Activated naive CD4-positive, alpha-beta T cell (primary cell): ENCODE results near the gene BACH2.
"Not testable (repeated sequence)": the region's sequence is repeated elsewhere in the genome, so short reads cannot be mapped to it uniquely, and the experiment has no call there.

Source experiments
- DNase-seq, 4 experiments: peaks; one replicate each; lab custom pipeline; 2025; lab: John Stamatoyannopoulos, UW

Gene BACH2

GRCh38 chr6:89939144-89939543, 357.5 kb downstream of the BACH2 start:
- no peak for DNase-seq

- no peak for DNase-seq
Observed at GRCh38 chr6:89938014-89938413, 358.6 kb downstream of the BACH2 start.

GRCh38 chr6:89936177-89936576, 360.5 kb downstream of the BACH2 start:
- no peak for DNase-seq

- no peak for DNase-seq
Observed at GRCh38 chr6:89934685-89935366, 361.8 kb downstream of the BACH2 start.

- no peak for DNase-seq
Observed at GRCh38 chr6:89932245-89932802, 364.3 kb downstream of the BACH2 start.

- no peak for DNase-seq
Observed at GRCh38 chr6:89930789-89931188, 365.9 kb downstream of the BACH2 start.

GRCh38 chr6:89928604-89929003, 368.0 kb downstream of the BACH2 start:
- no peak for DNase-seq

GRCh38 chr6:89927791-89928550, 368.7 kb downstream of the BACH2 start:
- DNase-seq, result no peak

- DNase-seq, result no peak
Observed at GRCh38 chr6:89927264-89927663, 369.4 kb downstream of the BACH2 start.

GRCh38 chr6:89925826-89926225, 370.8 kb downstream of the BACH2 start:
- no peak for DNase-seq

- no peak for DNase-seq
Observed at GRCh38 chr6:89924231-89924630, 372.4 kb downstream of the BACH2 start.

- no peak for DNase-seq
Observed at GRCh38 chr6:89921691-89922090, 375.0 kb downstream of the BACH2 start.

GRCh38 chr6:89921197-89921596, 375.4 kb downstream of the BACH2 start:
- DNase-seq, result no peak

GRCh38 chr6:89917801-89918366, 378.8 kb downstream of the BACH2 start:
- DNase-seq, result no peak

GRCh38 chr6:89917216-89917615, 379.4 kb downstream of the BACH2 start:
- DNase-seq, result no peak

- no peak for DNase-seq
Observed at GRCh38 chr6:89916136-89916920, 380.3 kb downstream of the BACH2 start.

GRCh38 chr6:89910902-89911240, 385.8 kb downstream of the BACH2 start:
- DNase-seq, result no peak

- DNase-seq, result not testable (repeated sequence)
Observed at GRCh38 chr6:89910001-89910901, 386.4 kb downstream of the BACH2 start.

GRCh38 chr6:89895276-89895874, 401.3 kb downstream of the BACH2 start:
- DNase-seq, result no peak

GRCh38 chr6:89894169-89894568, 402.5 kb downstream of the BACH2 start, which contains the start of gene GJA10:
Gene GJA10 (plus strand): TSS chr6:89894469. CDS start chr6:89894469, 0 bp downstream.
- no peak for DNase-seq

GRCh38 chr6:89892577-89892976, 404.1 kb downstream of the BACH2 start:
- DNase-seq, result not testable (repeated sequence)
